ENCODE data around the gene CGREF1. TPM values are rescaled to one million over a fixed set of nuclear protein-coding genes. Genes with fewer than 3 reads are reported as not detected.

Gene CGREF1
- total RNA-seq, 3 donors from 2014 or later, result 0.41 to 1.9 (median 1.5) TPM

GRCh38 chr2:27088634-27089033, 30.3 kb downstream of the CGREF1 start:
- DNase-seq (no peak), ATAC-seq (no peak)
- Histone ChIP-seq H3K4me3 (no peak overlapping the region), H3K4me1 (ENCODE audit: low read depth) (peaks cover 21% of the 10 kb centered on the region), H3K36me3 (ENCODE audit: low read depth) (no peaks in the 10 kb centered on the region), H3K9me3 (no peaks in the 10 kb centered on the region)
- TF ChIP-seq CTCF (IDR thresholded peaks at IDR 0.05), result no peak
- intact Hi-C loops (cut with DNase I, micrococcal nuclease), result loop anchor here in 1 of 2 donors (10.0 kb wide), 2 partner anchors 54 to 124 kb away; partner anchors contain the start of gene TMEM214

GRCh38 chr2:27087823-27088410, 31.0 kb downstream of the CGREF1 start:
- H3K9me3 ChIP-seq, result no peaks in the 10 kb centered on the region
- H3K36me3 ChIP-seq (ENCODE audit: low read depth), result no peaks in the 10 kb centered on the region
- peaks cover 20% of the 10 kb centered on the region for H3K4me1 ChIP-seq (ENCODE audit: low read depth)
- intact Hi-C loops (cut with DNase I, micrococcal nuclease), result loop anchor here in 1 of 2 donors (10.0 kb wide), 2 partner anchors 53 to 123 kb away; partner anchors contain the start of gene TMEM214
- no peak for ATAC-seq
- no peak overlapping the region for H3K4me3 ChIP-seq
- DNase-seq, result no peak
- no peak for TF ChIP-seq CTCF (IDR thresholded peaks at IDR 0.05)

- ATAC-seq (peak; percentile 51), DNase-seq (peak; percentile 67 to 85 (median 85))
- Histone ChIP-seq H3K4me1 (ENCODE audit: low read depth) (peaks cover 22% of the 10 kb centered on the region), H3K4me3 (peak within 1 kb of the TSS; percentile 28), H3K36me3 (ENCODE audit: low read depth) (no peaks in the 10 kb centered on the region), H3K9me3 (no peaks in the 10 kb centered on the region)
- TF ChIP-seq CTCF (IDR thresholded peaks at IDR 0.05), result no peak
- intact Hi-C loops (cut with DNase I, micrococcal nuclease), result loop anchor here in 1 of 2 donors (10.0 kb wide), 2 partner anchors 52 to 122 kb away; partner anchors contain the start of gene TMEM214
Observed at GRCh38 chr2:27086724-27087593, 32.0 kb downstream of the CGREF1 start, which contains the start of gene KHK. KHK (plus strand) TSS chr2:27086772; CDS start chr2:27087260, 488 bp downstream.

- intact Hi-C loops (cut with DNase I, micrococcal nuclease), result loop anchor here in 1 of 2 donors (10.0 kb wide), 2 partner anchors 51 to 121 kb away; partner anchors contain the start of gene TMEM214
- ATAC-seq, result peak; percentile 93
Observed at GRCh38 chr2:27086090-27086723, 32.7 kb downstream of the CGREF1 start.

More at GRCh38 chr2:27086090-27086723, 32.7 kb downstream of the CGREF1 start:
- peak; percentile 97 for TF ChIP-seq CTCF (IDR thresholded peaks at IDR 0.05)
- Histone ChIP-seq H3K4me3 (peak overlapping the region; percentile 28), H3K4me1 (ENCODE audit: low read depth) (peaks cover 30% of the 10 kb centered on the region), H3K9me3 (no peaks in the 10 kb centered on the region), H3K36me3 (ENCODE audit: low read depth) (no peaks in the 10 kb centered on the region)
- DNase-seq, result peak; percentile 95 to 98 (median 96)
